ENCODE data around the gene CAMKK2.
A peak's percentile ranks its signal among the peaks of the same experiment; 100 is the strongest.
"Not testable (repeated sequence)": the region's sequence is repeated elsewhere in the genome, so short reads cannot be mapped to it uniquely, and the experiment has no call there.

Gene CAMKK2

GRCh38 chr12:121287267-121287954 is 9.1 kb downstream of the CAMKK2 start:
- no peaks in the 10 kb centered on the region for H3K9me3 ChIP-seq (ENCODE audit: control insufficient read depth, insufficient read depth, low read length)
- no peaks in the 10 kb centered on the region for H3K27me3 ChIP-seq (ENCODE audit: control insufficient read depth, insufficient read depth, low read length)
- no peak overlapping the region for H3K9ac ChIP-seq (ENCODE audit: low read depth, low read length)
- peaks cover 14% of the 10 kb centered on the region; the same call in 1 of the 2 replicates for H3K4me1 ChIP-seq (ENCODE audit: control insufficient read depth, insufficient read depth, low read length)
- no peak overlapping the region for H3K27ac ChIP-seq (ENCODE audit: low read depth, low read length)
- H3K36me3 ChIP-seq (ENCODE audit: control insufficient read depth, insufficient read depth, low read length), result peaks cover 5% of the 10 kb centered on the region; the same call in 1 of the 2 replicates
- H3K4me3 ChIP-seq (ENCODE audit: low read depth, low read length), result no peak overlapping the region

- Histone ChIP-seq H3K9ac (ENCODE audit: low read depth, low read length) (no peak overlapping the region), H3K4me3 (ENCODE audit: low read depth, low read length) (no peak overlapping the region)
Observed at GRCh38 chr12:121285856-121286255, 10.7 kb downstream of the CAMKK2 start.

GRCh38 chr12:121284551-121285390 is 11.7 kb downstream of the CAMKK2 start:
- Histone ChIP-seq H3K27me3 (ENCODE audit: control insufficient read depth, insufficient read depth, low read length) (no peaks in the 10 kb centered on the region), H3K9me3 (ENCODE audit: control insufficient read depth, insufficient read depth, low read length) (no peaks in the 10 kb centered on the region), H3K27ac (ENCODE audit: low read depth, low read length) (no peak overlapping the region), H3K9ac (ENCODE audit: low read depth, low read length) (no peak overlapping the region), H3K4me3 (ENCODE audit: low read depth, low read length) (no peak overlapping the region), H3K36me3 (ENCODE audit: control insufficient read depth, insufficient read depth, low read length) (no peaks in the 10 kb centered on the region; the same call in 1 of the 2 replicates), H3K4me1 (ENCODE audit: control insufficient read depth, insufficient read depth, low read length) (peaks cover 24% of the 10 kb centered on the region)

More at GRCh38 chr12:121285856-121286255, 10.7 kb downstream of the CAMKK2 start:
- no peaks in the 10 kb centered on the region; the same call in 1 of the 2 replicates for H3K36me3 ChIP-seq (ENCODE audit: control insufficient read depth, insufficient read depth, low read length)
- H3K9me3 ChIP-seq (ENCODE audit: control insufficient read depth, insufficient read depth, low read length), result no peaks in the 10 kb centered on the region
- H3K4me1 ChIP-seq (ENCODE audit: control insufficient read depth, insufficient read depth, low read length), result peaks cover 19% of the 10 kb centered on the region
- no peaks in the 10 kb centered on the region for H3K27me3 ChIP-seq (ENCODE audit: control insufficient read depth, insufficient read depth, low read length)
- no peak overlapping the region for H3K27ac ChIP-seq (ENCODE audit: low read depth, low read length)

GRCh38 chr12:121283841-121284240 is 12.7 kb downstream of the CAMKK2 start:
- H3K9ac ChIP-seq (ENCODE audit: low read depth, low read length), result no peak overlapping the region
- no peak overlapping the region for H3K4me3 ChIP-seq (ENCODE audit: low read depth, low read length)
- H3K36me3 ChIP-seq (ENCODE audit: control insufficient read depth, insufficient read depth, low read length), result no peaks in the 10 kb centered on the region
- H3K4me1 ChIP-seq (ENCODE audit: control insufficient read depth, insufficient read depth, low read length), result peaks cover 19% of the 10 kb centered on the region
- no peak overlapping the region for H3K27ac ChIP-seq (ENCODE audit: low read depth, low read length)
- H3K27me3 ChIP-seq (ENCODE audit: control insufficient read depth, insufficient read depth, low read length), result no peaks in the 10 kb centered on the region
- H3K9me3 ChIP-seq (ENCODE audit: control insufficient read depth, insufficient read depth, low read length), result no peaks in the 10 kb centered on the region

GRCh38 chr12:121283388-121283787 is 13.1 kb downstream of the CAMKK2 start:
- no peak overlapping the region for H3K4me3 ChIP-seq (ENCODE audit: low read depth, low read length)
- peaks cover 16% of the 10 kb centered on the region for H3K4me1 ChIP-seq (ENCODE audit: control insufficient read depth, insufficient read depth, low read length)
- H3K9ac ChIP-seq (ENCODE audit: low read depth, low read length), result no peak overlapping the region
- no peaks in the 10 kb centered on the region for H3K9me3 ChIP-seq (ENCODE audit: control insufficient read depth, insufficient read depth, low read length)
- H3K27me3 ChIP-seq (ENCODE audit: control insufficient read depth, insufficient read depth, low read length), result no peaks in the 10 kb centered on the region
- H3K36me3 ChIP-seq (ENCODE audit: control insufficient read depth, insufficient read depth, low read length), result peaks cover 5% of the 10 kb centered on the region; the same call in 1 of the 2 replicates
- no peak overlapping the region for H3K27ac ChIP-seq (ENCODE audit: low read depth, low read length)

- H3K9me3 ChIP-seq (ENCODE audit: control insufficient read depth, insufficient read depth, low read length); H3K27ac ChIP-seq (ENCODE audit: low read depth, low read length); H3K36me3 ChIP-seq (ENCODE audit: control insufficient read depth, insufficient read depth, low read length); H3K4me3 ChIP-seq (ENCODE audit: low read depth, low read length); H3K9ac ChIP-seq (ENCODE audit: low read depth, low read length); H3K27me3 ChIP-seq (ENCODE audit: control insufficient read depth, insufficient read depth, low read length): not testable (repeated sequence)
- peaks cover 11% of the 10 kb centered on the region for H3K4me1 ChIP-seq (ENCODE audit: control insufficient read depth, insufficient read depth, low read length)
Observed at GRCh38 chr12:121282910-121283309, 13.6 kb downstream of the CAMKK2 start.

- H3K9me3 ChIP-seq (ENCODE audit: control insufficient read depth, insufficient read depth, low read length), result no peaks in the 10 kb centered on the region
- H3K27me3 ChIP-seq (ENCODE audit: control insufficient read depth, insufficient read depth, low read length), result no peaks in the 10 kb centered on the region
- H3K36me3 ChIP-seq (ENCODE audit: control insufficient read depth, insufficient read depth, low read length), result peaks cover 8% of the 10 kb centered on the region; the same call in 1 of the 2 replicates
- peaks cover 11% of the 10 kb centered on the region for H3K4me1 ChIP-seq (ENCODE audit: control insufficient read depth, insufficient read depth, low read length)
- H3K9ac ChIP-seq (ENCODE audit: low read depth, low read length), result no peak overlapping the region
- no peak overlapping the region for H3K27ac ChIP-seq (ENCODE audit: low read depth, low read length)
- H3K4me3 ChIP-seq (ENCODE audit: low read depth, low read length), result no peak overlapping the region
Observed at GRCh38 chr12:121282072-121282742, 14.3 kb downstream of the CAMKK2 start.

GRCh38 chr12:121281116-121281515 is 15.4 kb downstream of the CAMKK2 start:
- not testable (repeated sequence) for H3K9me3 ChIP-seq (ENCODE audit: control insufficient read depth, insufficient read depth, low read length); H3K36me3 ChIP-seq (ENCODE audit: control insufficient read depth, insufficient read depth, low read length); H3K9ac ChIP-seq (ENCODE audit: low read depth, low read length); H3K4me3 ChIP-seq (ENCODE audit: low read depth, low read length); H3K27me3 ChIP-seq (ENCODE audit: control insufficient read depth, insufficient read depth, low read length)
- Histone ChIP-seq H3K27ac (ENCODE audit: low read depth, low read length) (peak overlapping the region; percentile 52), H3K4me1 (ENCODE audit: control insufficient read depth, insufficient read depth, low read length) (peaks cover 11% of the 10 kb centered on the region)

- H3K9me3 ChIP-seq (ENCODE audit: control insufficient read depth, insufficient read depth, low read length); H3K27me3 ChIP-seq (ENCODE audit: control insufficient read depth, insufficient read depth, low read length); H3K9ac ChIP-seq (ENCODE audit: low read depth, low read length); H3K4me3 ChIP-seq (ENCODE audit: low read depth, low read length): not testable (repeated sequence)
- peak overlapping the region; percentile 55 for H3K27ac ChIP-seq (ENCODE audit: low read depth, low read length)
- peaks cover 11% of the 10 kb centered on the region for H3K4me1 ChIP-seq (ENCODE audit: control insufficient read depth, insufficient read depth, low read length)
- H3K36me3 ChIP-seq (ENCODE audit: control insufficient read depth, insufficient read depth, low read length), result peaks cover 10% of the 10 kb centered on the region; the same call in 1 of the 2 replicates
Observed at GRCh38 chr12:121280531-121280930, 16.0 kb downstream of the CAMKK2 start.

- Histone ChIP-seq H3K4me1 (ENCODE audit: control insufficient read depth, insufficient read depth, low read length) (peaks cover 11% of the 10 kb centered on the region), H3K27ac (ENCODE audit: low read depth, low read length) (peak overlapping the region; percentile 42), H3K4me3 (ENCODE audit: low read depth, low read length) (no peak overlapping the region), H3K27me3 (ENCODE audit: control insufficient read depth, insufficient read depth, low read length) (no peaks in the 10 kb centered on the region), H3K36me3 (ENCODE audit: control insufficient read depth, insufficient read depth, low read length) (peaks cover 10% of the 10 kb centered on the region; the same call in 1 of the 2 replicates), H3K9ac (ENCODE audit: low read depth, low read length) (no peak overlapping the region), H3K9me3 (ENCODE audit: control insufficient read depth, insufficient read depth, low read length) (no peaks in the 10 kb centered on the region)
Observed at GRCh38 chr12:121279507-121279915, 17.0 kb downstream of the CAMKK2 start.

- Histone ChIP-seq H3K4me1 (ENCODE audit: control insufficient read depth, insufficient read depth, low read length) (peaks cover 11% of the 10 kb centered on the region), H3K27ac (ENCODE audit: low read depth, low read length) (no peak overlapping the region), H3K4me3 (ENCODE audit: low read depth, low read length) (no peak overlapping the region), H3K9me3 (ENCODE audit: control insufficient read depth, insufficient read depth, low read length) (no peaks in the 10 kb centered on the region), H3K27me3 (ENCODE audit: control insufficient read depth, insufficient read depth, low read length) (no peaks in the 10 kb centered on the region), H3K9ac (ENCODE audit: low read depth, low read length) (no peak overlapping the region), H3K36me3 (ENCODE audit: control insufficient read depth, insufficient read depth, low read length) (peaks cover 15% of the 10 kb centered on the region; the same call in 1 of the 2 replicates)
Observed at GRCh38 chr12:121279071-121279375, 17.5 kb downstream of the CAMKK2 start.

All from HUES48 (cell line).